ENCODE data around the gene UGT1A6. TPM values are rescaled to one million over a fixed set of nuclear protein-coding genes. Genes with fewer than 3 reads are reported as not detected.

Gene UGT1A6
- total RNA-seq, 1 donor from 2014 or later: 675 TPM

GRCh38 chr2:233764761-233765160 is 72.1 kb downstream of the UGT1A6 start:
- DNase-seq (ENCODE audit: low read depth): no peak

- no peak for DNase-seq (ENCODE audit: low read depth)
Observed at GRCh38 chr2:233766416-233766815, 73.7 kb downstream of the UGT1A6 start.

- DNase-seq (ENCODE audit: low read depth): no peak
Observed at GRCh38 chr2:233768076-233768475, 75.4 kb downstream of the UGT1A6 start.

- no peak for DNase-seq (ENCODE audit: low read depth)
Observed at GRCh38 chr2:233769260-233769659, 76.6 kb downstream of the UGT1A6 start.

GRCh38 chr2:233772153-233772552 is 79.5 kb downstream of the UGT1A6 start:
- DNase-seq (ENCODE audit: low read depth): no peak

GRCh38 chr2:233772583-233772982 is 79.9 kb downstream of the UGT1A6 start:
- no peak for DNase-seq (ENCODE audit: low read depth)

- DNase-seq (ENCODE audit: low read depth): no peak
Observed at GRCh38 chr2:233773854-233774253, 81.2 kb downstream of the UGT1A6 start.

- no peak for DNase-seq (ENCODE audit: low read depth)
Observed at GRCh38 chr2:233775414-233775813, 82.7 kb downstream of the UGT1A6 start.

GRCh38 chr2:233778030-233778429 is 85.3 kb downstream of the UGT1A6 start, which contains the start of gene MROH2A:
MROH2A (plus strand) TSS chr2:233778330; CDS start chr2:233779359, 1,029 bp downstream.
- no peak for DNase-seq (ENCODE audit: low read depth)

GRCh38 chr2:233779722-233780121 is 87.0 kb downstream of the UGT1A6 start:
- DNase-seq (ENCODE audit: low read depth): no peak

GRCh38 chr2:233780771-233781170 is 88.1 kb downstream of the UGT1A6 start:
- DNase-seq (ENCODE audit: low read depth): no peak

- DNase-seq (ENCODE audit: low read depth): no peak
Observed at GRCh38 chr2:233789554-233789953, 96.9 kb downstream of the UGT1A6 start.

- DNase-seq (ENCODE audit: low read depth): no peak
Observed at GRCh38 chr2:233791151-233791882, 98.6 kb downstream of the UGT1A6 start.

- DNase-seq (ENCODE audit: low read depth): no peak
Observed at GRCh38 chr2:233791883-233792329, 99.2 kb downstream of the UGT1A6 start.

- no peak for DNase-seq (ENCODE audit: low read depth)
Observed at GRCh38 chr2:233792720-233793119, 100.0 kb downstream of the UGT1A6 start.

- no peak for DNase-seq (ENCODE audit: low read depth)
Observed at GRCh38 chr2:233793465-233794127, 100.9 kb downstream of the UGT1A6 start.

- DNase-seq (ENCODE audit: low read depth): no peak
Observed at GRCh38 chr2:233794128-233794658, 101.5 kb downstream of the UGT1A6 start.

GRCh38 chr2:233795735-233796171 is 103.1 kb downstream of the UGT1A6 start:
- DNase-seq (ENCODE audit: low read depth): no peak

GRCh38 chr2:233796254-233796653 is 103.6 kb downstream of the UGT1A6 start:
- DNase-seq (ENCODE audit: low read depth): no peak

- DNase-seq (ENCODE audit: low read depth): no peak
Observed at GRCh38 chr2:233798335-233799086, 105.8 kb downstream of the UGT1A6 start.

GRCh38 chr2:233799087-233799665 is 106.5 kb downstream of the UGT1A6 start:
- no peak for DNase-seq (ENCODE audit: low read depth)

- DNase-seq (ENCODE audit: low read depth): no peak
Observed at GRCh38 chr2:233799716-233800115, 107.0 kb downstream of the UGT1A6 start.
